ENCODE measurements around the gene CCNL1. TPM values are rescaled to one million over a fixed set of nuclear protein-coding genes. Genes with fewer than 3 reads are reported as not detected.

The CCNL1 gene
- total RNA-seq, 2 donors from 2014 or later = 97.4 to 128 TPM

- no peak overlapping the region for H3K27ac ChIP-seq (ENCODE audit: low read depth, low read length)
- H3K27ac Mint-ChIP-seq = no peak overlapping the region
- peaks cover 2% of the 10 kb centered on the region for H3K4me1 Mint-ChIP-seq
- H3K9ac ChIP-seq (ENCODE audit: extremely low read depth, low read length, poor library complexity, severe bottlenecking) = no peak overlapping the region
- no peaks in the 10 kb centered on the region for H3K27me3 ChIP-seq (ENCODE audit: control insufficient read depth, insufficient read depth, low read length, poor library complexity, severe bottlenecking)
- 82 to 93% methylated on average over 1 to 5 of the region's 5 CpGs for WGBS, 2 experiments (ENCODE audit: insufficient coverage in 1 of 2, insufficient read length in 1 of 2)
- peaks cover 98% of the 10 kb centered on the region for H3K36me3 ChIP-seq (ENCODE audit: control insufficient read depth, insufficient read depth, low read length)
- H3K36me3 Mint-ChIP-seq (ENCODE audit: low read depth) = peaks cover 81% of the 10 kb centered on the region
- H3K9me3 Mint-ChIP-seq = no peaks in the 10 kb centered on the region
- DNase-seq = no peak
- H3K27me3 Mint-ChIP-seq (ENCODE audit: insufficient read depth) = no peaks in the 10 kb centered on the region
- TF ChIP-seq, protein P1, sequence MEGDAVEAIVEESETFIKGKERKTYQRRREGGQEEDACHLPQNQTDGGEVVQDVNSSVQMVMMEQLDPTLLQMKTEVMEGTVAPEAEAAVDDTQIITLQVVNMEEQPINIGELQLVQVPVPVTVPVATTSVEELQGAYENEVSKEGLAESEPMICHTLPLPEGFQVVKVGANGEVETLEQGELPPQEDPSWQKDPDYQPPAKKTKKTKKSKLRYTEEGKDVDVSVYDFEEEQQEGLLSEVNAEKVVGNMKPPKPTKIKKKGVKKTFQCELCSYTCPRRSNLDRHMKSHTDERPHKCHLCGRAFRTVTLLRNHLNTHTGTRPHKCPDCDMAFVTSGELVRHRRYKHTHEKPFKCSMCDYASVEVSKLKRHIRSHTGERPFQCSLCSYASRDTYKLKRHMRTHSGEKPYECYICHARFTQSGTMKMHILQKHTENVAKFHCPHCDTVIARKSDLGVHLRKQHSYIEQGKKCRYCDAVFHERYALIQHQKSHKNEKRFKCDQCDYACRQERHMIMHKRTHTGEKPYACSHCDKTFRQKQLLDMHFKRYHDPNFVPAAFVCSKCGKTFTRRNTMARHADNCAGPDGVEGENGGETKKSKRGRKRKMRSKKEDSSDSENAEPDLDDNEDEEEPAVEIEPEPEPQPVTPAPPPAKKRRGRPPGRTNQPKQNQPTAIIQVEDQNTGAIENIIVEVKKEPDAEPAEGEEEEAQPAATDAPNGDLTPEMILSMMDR (conservative IDR thresholded peaks at IDR 0.05) = no peak
- H3K9me3 ChIP-seq (ENCODE audit: control insufficient read depth, low read length) = no peaks in the 10 kb centered on the region
- H3K4me3 ChIP-seq (ENCODE audit: low read length) = no peak overlapping the region
- H3K4me3 Mint-ChIP-seq = no peak overlapping the region
- H3K4me1 ChIP-seq (ENCODE audit: control insufficient read depth, insufficient read depth, low read length) = no peaks in the 10 kb centered on the region
These were observed 10.7 kb downstream of the CCNL1 start for GRCh38 chr3:157149136-157149696.

DNA sequence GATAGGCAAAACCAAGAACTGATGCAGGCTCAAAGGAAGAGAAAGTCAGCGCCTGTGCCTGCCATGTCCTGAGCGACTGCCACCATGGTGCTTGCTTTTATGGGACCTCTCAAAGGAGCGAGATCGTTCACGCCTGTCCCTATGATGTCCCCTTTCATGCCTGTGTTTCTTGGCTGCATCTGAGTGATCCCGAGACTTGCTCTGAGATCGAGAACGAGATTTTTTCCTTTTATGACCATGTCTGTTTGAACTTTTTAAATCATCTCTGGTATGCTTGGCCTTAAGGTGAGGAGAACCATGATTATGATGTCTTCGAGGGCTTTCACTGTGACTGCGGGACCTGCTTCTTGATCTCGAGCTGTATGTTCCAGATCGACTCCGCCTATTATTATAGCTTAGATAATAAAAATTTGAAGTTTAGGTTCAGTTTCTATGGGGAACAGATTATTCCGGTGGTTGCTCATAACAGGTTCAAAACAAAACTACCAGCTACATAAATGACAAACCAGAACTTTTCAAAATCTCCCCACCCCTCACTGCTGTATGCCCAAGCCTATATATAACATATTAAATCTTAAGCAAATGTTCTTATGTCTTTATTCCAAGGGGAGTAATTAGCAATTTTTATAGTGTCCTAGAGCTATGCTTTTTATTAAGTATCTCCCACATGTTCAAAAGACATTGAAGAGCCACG is 11.6 kb downstream of the CCNL1 start:
- peaks cover 98% of the 10 kb centered on the region for H3K36me3 ChIP-seq (ENCODE audit: control insufficient read depth, insufficient read depth, low read length)

GRCh38 chr3:157147099-157147803 is 12.7 kb downstream of the CCNL1 start:
- peaks cover 73% of the 10 kb centered on the region for H3K36me3 Mint-ChIP-seq (ENCODE audit: low read depth)
- Histone ChIP-seq H3K4me1 (ENCODE audit: control insufficient read depth, insufficient read depth, low read length) (peaks cover 2% of the 10 kb centered on the region), H3K4me3 (ENCODE audit: low read length) (no peak overlapping the region), H3K36me3 (ENCODE audit: control insufficient read depth, insufficient read depth, low read length) (peaks cover 88% of the 10 kb centered on the region), H3K27me3 (ENCODE audit: control insufficient read depth, insufficient read depth, low read length, poor library complexity, severe bottlenecking) (no peaks in the 10 kb centered on the region), H3K9ac (ENCODE audit: extremely low read depth, low read length, poor library complexity, severe bottlenecking) (no peak overlapping the region), H3K27ac (ENCODE audit: low read depth, low read length) (no peak overlapping the region), H3K9me3 (ENCODE audit: control insufficient read depth, low read length) (no peaks in the 10 kb centered on the region)
- H3K9me3 Mint-ChIP-seq = no peaks in the 10 kb centered on the region
- H3K27ac Mint-ChIP-seq = no peak overlapping the region
- 84 to 99% methylated on average over 2 to 5 of the region's 5 CpGs for WGBS, 2 experiments (ENCODE audit: insufficient coverage in 1 of 2, insufficient read length in 1 of 2)
- no peak for DNase-seq
- TF ChIP-seq, protein P1 (conservative IDR thresholded peaks at IDR 0.05) = no peak
- peaks cover 15% of the 10 kb centered on the region for H3K4me1 Mint-ChIP-seq
- H3K4me3 Mint-ChIP-seq = no peak overlapping the region
- no peaks in the 10 kb centered on the region for H3K27me3 Mint-ChIP-seq (ENCODE audit: insufficient read depth)

More for the DNA sequence above, 11.6 kb downstream of the CCNL1 start:
- Mint-ChIP-seq H3K9me3 (no peaks in the 10 kb centered on the region), H3K36me3 (ENCODE audit: low read depth) (peaks cover 81% of the 10 kb centered on the region), H3K4me3 (no peak overlapping the region), H3K27ac (no peak overlapping the region), H3K27me3 (ENCODE audit: insufficient read depth) (no peaks in the 10 kb centered on the region), H3K4me1 (peaks cover 6% of the 10 kb centered on the region)
- Histone ChIP-seq H3K27me3 (ENCODE audit: control insufficient read depth, insufficient read depth, low read length, poor library complexity, severe bottlenecking) (no peaks in the 10 kb centered on the region), H3K4me1 (ENCODE audit: control insufficient read depth, insufficient read depth, low read length) (peaks cover 2% of the 10 kb centered on the region), H3K4me3 (ENCODE audit: low read length) (no peak overlapping the region), H3K9me3 (ENCODE audit: control insufficient read depth, low read length) (no peaks in the 10 kb centered on the region), H3K9ac (ENCODE audit: extremely low read depth, low read length, poor library complexity, severe bottlenecking) (no peak overlapping the region), H3K27ac (ENCODE audit: low read depth, low read length) (no peak overlapping the region)
- DNase-seq = no peak
- TF ChIP-seq, protein P1 (conservative IDR thresholded peaks at IDR 0.05) = no peak
- 92 to 96% methylated on average over 10 to 15 of the region's 15 CpGs for WGBS, 2 experiments (ENCODE audit: insufficient coverage in 1 of 2, insufficient read length in 1 of 2)

Measured in endodermal cell (in vitro differentiated cells).